AG04450 (cell line): Measurements from ENCODE around the gene ZNF441. TPM values are rescaled to one million over a fixed set of nuclear protein-coding genes. Genes with fewer than 3 reads are reported as not detected.

ENCODE experiments used
- CTCF ChIA-PET: fragments of 300-600, 350-600 bp; formaldehyde crosslinking; extraction: SDS; loops from one replicate; lab custom pipeline; 2022; ENCODE audit warnings: antibody characterized with exemption, inconsistent platforms; lab: Charles Lee
- POLR2A ChIA-PET: fragments of 350-600 bp; formaldehyde crosslinking; extraction: SDS; loops from one replicate; lab custom pipeline; 2021; ENCODE audit warnings: antibody characterized with exemption, inconsistent platforms; lab: Yijun Ruan, JAX
- DNase-seq: peaks from one replicate; pipeline ENCODE4 v3.0.0-alpha.2; 2011; ENCODE audit warnings: low read depth, low spot score
- H3K27ac ChIP-seq: one replicate; pipeline ENCODE4 v1.5.1; 2012; ENCODE audit warnings: low read depth, low read length, control low read depth
- H3K27me3 ChIP-seq: one replicate; pipeline ENCODE4 v1.6.0; 2012; ENCODE audit warnings: low read length; ENCODE audit not compliant: control insufficient read depth, insufficient read depth
- H3K4me3 ChIP-seq: 2 replicates; pipeline ENCODE4 v1.5.1; 2011; ENCODE audit warnings: mild to moderate bottlenecking, low read depth, low read length, control low read depth
- H3K9me3 ChIP-seq: 2 replicates; pipeline ENCODE4 v1.5.1; 2012; ENCODE audit warnings: low read length; ENCODE audit not compliant: control insufficient read depth, insufficient read depth
- CTCF ChIP-seq: IDR thresholded peaks from 2 replicates; pipeline ENCODE4 v1.5.1; 2011; ENCODE audit warnings: low read depth, low read length, control low read depth, inconsistent platforms
- polyA plus RNA-seq: library from polyadenylated mRNA; depleted of rRNA; stranded (reverse); fragments of >200 nt; gene quantifications from 2 replicates; pipeline ENCODE4 v1.2.3, GENCODE V29; 2011; rRNA removed

ZNF441 gene
- polyA plus RNA-seq, 1 experiment = 6.3 TPM

DNA sequence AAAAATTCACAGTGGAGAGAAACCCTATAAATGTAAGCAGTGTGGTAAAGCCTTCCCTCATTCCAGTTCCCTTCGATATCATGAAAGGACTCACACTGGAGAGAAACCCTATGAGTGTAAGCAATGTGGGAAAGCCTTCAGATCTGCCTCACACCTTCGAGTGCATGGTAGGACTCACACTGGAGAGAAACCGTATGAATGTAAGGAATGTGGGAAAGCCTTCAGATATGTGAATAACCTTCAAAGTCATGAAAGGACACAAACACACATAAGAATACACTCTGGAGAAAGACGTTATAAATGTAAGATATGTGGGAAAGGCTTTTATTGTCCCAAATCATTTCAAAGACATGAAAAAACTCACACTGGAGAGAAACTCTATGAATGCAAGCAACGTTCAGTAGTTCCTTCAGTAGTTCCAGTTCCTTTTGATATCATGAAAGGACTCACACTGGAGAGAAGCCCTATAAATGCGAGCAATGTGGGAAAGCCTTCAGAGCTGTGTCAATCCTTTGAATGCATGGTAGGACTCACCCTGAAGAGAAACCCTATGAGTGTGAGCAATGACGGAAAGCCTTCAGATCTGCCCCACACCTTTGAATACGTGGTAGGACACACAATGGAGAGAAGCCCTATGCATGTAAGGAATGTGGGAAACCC lies 65.6 kb downstream of the ZNF441 start:
- no peak for TF ChIP-seq CTCF
- H3K4me3 ChIP-seq = no peak overlapping the region
- no peak for DNase-seq
- no peaks in the 10 kb centered on the region for H3K27me3 ChIP-seq
- no peak overlapping the region for H3K27ac ChIP-seq
- CTCF ChIA-PET = interaction anchor here (0.7 kb wide), 1 partner anchor 154 kb away, joined by 3 read pairs; no protein-coding TSS in a partner anchor
- POLR2A ChIA-PET = no interaction called here
- H3K9me3 ChIP-seq = peaks cover 45% of the 10 kb centered on the region

- Histone ChIP-seq H3K27me3 (no peaks in the 10 kb centered on the region), H3K4me3 (no peak overlapping the region), H3K9me3 (peaks cover 42% of the 10 kb centered on the region), H3K27ac (no peak overlapping the region)
- ChIA-PET CTCF (interaction anchor here (1.2 kb wide), 1 partner anchor 36 kb away, joined by 4 read pairs; no protein-coding TSS in a partner anchor), POLR2A (no interaction called here)
- no peak for TF ChIP-seq CTCF
- no peak for DNase-seq
These were observed 66.7 kb downstream of the ZNF441 start for GRCh38 chr19:11833541-11833940.

Other genes with a start within 250 kb of the ZNF441 start
- 28.2 and 29.3 TPM in 2 replicates for gene ECSIT, start 237.9 kb upstream of the ZNF441 start, polyA plus RNA-seq
- 99.6 and 108 TPM in 2 replicates for gene CNN1, start 228.1 kb upstream of the ZNF441 start, polyA plus RNA-seq
- 51.7 and 60.4 TPM in 2 replicates for gene ELOF1, start 207.8 kb upstream of the ZNF441 start, polyA plus RNA-seq
- gene ACP5, start 189.4 kb upstream of the ZNF441 start, polyA plus RNA-seq = 3.0 and 4.0 TPM in 2 replicates
- gene ZNF627, start 169.5 kb upstream of the ZNF441 start, polyA plus RNA-seq = 15.6 and 20.2 TPM in 2 replicates
- 2.6 and 3.8 TPM in 2 replicates for gene ZNF823, start 28.1 kb upstream of the ZNF441 start, polyA plus RNA-seq
- gene ZNF491, start 31.5 kb downstream of the ZNF441 start, polyA plus RNA-seq = 2.1 and 2.2 TPM in 2 replicates
- 4.9 and 6.3 TPM in 2 replicates for gene ZNF440, start 47.3 kb downstream of the ZNF441 start, polyA plus RNA-seq
- 5.3 and 7.0 TPM in 2 replicates for gene ZNF439, start 81.7 kb downstream of the ZNF441 start, polyA plus RNA-seq
- gene ZNF69, start 120.8 kb downstream of the ZNF441 start, polyA plus RNA-seq = 4.5 and 5.5 TPM in 2 replicates
- 6.6 and 8.4 TPM in 2 replicates for gene ZNF700, start 158.1 kb downstream of the ZNF441 start, polyA plus RNA-seq
- gene ZNF763, start 198.0 kb downstream of the ZNF441 start, polyA plus RNA-seq = 2.1 and 3.0 TPM in 2 replicates